ENCODE measurements around the gene ANGPTL2.

DNA sequence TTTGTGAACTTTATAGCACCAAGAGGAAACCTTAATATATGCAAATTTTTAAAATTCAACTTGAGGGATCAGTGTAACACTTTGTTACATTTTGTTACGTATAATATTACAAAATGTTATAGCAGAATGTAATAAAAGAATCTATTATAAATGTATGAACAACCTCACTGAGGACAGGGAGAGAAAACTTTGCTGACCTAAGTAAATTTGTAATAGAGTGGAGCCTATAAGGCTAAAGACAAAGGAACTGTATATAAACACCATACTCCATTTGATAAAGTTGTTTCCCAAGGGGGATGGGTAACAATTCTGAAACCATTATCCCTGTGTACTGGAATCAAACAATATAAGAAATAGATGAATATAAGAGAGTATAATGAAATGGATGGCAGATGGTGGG is 77.3 kb downstream of the ANGPTL2 start:
- TF ChIP-seq, protein P1, sequence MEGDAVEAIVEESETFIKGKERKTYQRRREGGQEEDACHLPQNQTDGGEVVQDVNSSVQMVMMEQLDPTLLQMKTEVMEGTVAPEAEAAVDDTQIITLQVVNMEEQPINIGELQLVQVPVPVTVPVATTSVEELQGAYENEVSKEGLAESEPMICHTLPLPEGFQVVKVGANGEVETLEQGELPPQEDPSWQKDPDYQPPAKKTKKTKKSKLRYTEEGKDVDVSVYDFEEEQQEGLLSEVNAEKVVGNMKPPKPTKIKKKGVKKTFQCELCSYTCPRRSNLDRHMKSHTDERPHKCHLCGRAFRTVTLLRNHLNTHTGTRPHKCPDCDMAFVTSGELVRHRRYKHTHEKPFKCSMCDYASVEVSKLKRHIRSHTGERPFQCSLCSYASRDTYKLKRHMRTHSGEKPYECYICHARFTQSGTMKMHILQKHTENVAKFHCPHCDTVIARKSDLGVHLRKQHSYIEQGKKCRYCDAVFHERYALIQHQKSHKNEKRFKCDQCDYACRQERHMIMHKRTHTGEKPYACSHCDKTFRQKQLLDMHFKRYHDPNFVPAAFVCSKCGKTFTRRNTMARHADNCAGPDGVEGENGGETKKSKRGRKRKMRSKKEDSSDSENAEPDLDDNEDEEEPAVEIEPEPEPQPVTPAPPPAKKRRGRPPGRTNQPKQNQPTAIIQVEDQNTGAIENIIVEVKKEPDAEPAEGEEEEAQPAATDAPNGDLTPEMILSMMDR (IDR thresholded peaks at IDR 0.05 in 2 of 3, conservative IDR thresholded peaks at IDR 0.05 in 1 of 3; ENCODE audit: borderline replicate concordance in 1 of 3, insufficient read depth in 1 of 3, low read depth in 2 of 3, low read length in 2 of 3): no peak
- TF ChIP-seq YY1 (IDR thresholded peaks at IDR 0.05; ENCODE audit: extremely low read depth, insufficient replicate concordance, low read depth, low read length) (no peak), ELF1 (IDR thresholded peaks at IDR 0.05; ENCODE audit: borderline replicate concordance, low read depth) (no peak), POLR2A (IDR thresholded peaks at IDR 0.05; ENCODE audit: borderline replicate concordance, extremely low read depth, insufficient read depth, insufficient read length) (no peak), POLR2AphosphoS5 (IDR thresholded peaks at IDR 0.05; ENCODE audit: low read depth, low read length) (no peak), RAD21 (IDR thresholded peaks at IDR 0.05; ENCODE audit: low read depth) (no peak)
- TF ChIP-seq, protein P2, sequence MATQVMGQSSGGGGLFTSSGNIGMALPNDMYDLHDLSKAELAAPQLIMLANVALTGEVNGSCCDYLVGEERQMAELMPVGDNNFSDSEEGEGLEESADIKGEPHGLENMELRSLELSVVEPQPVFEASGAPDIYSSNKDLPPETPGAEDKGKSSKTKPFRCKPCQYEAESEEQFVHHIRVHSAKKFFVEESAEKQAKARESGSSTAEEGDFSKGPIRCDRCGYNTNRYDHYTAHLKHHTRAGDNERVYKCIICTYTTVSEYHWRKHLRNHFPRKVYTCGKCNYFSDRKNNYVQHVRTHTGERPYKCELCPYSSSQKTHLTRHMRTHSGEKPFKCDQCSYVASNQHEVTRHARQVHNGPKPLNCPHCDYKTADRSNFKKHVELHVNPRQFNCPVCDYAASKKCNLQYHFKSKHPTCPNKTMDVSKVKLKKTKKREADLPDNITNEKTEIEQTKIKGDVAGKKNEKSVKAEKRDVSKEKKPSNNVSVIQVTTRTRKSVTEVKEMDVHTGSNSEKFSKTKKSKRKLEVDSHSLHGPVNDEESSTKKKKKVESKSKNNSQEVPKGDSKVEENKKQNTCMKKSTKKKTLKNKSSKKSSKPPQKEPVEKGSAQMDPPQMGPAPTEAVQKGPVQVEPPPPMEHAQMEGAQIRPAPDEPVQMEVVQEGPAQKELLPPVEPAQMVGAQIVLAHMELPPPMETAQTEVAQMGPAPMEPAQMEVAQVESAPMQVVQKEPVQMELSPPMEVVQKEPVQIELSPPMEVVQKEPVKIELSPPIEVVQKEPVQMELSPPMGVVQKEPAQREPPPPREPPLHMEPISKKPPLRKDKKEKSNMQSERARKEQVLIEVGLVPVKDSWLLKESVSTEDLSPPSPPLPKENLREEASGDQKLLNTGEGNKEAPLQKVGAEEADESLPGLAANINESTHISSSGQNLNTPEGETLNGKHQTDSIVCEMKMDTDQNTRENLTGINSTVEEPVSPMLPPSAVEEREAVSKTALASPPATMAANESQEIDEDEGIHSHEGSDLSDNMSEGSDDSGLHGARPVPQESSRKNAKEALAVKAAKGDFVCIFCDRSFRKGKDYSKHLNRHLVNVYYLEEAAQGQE (IDR thresholded peaks at IDR 0.05; ENCODE audit: low read depth): no peak

Measured in HCT116 (cell line).